Activated CD8-positive, alpha-beta T cell treated with anti-CD3 and anti-CD28 coated beads for 36 hours (primary cell): ENCODE data around the gene KLHL42. TPM values are rescaled to one million over a fixed set of nuclear protein-coding genes. Genes with fewer than 3 reads are reported as not detected.

Source experiments
- ATAC-seq: fragments of 200-7000 bp; cut with Tn5 transposase; one replicate; pipeline ENCODE4 v1.10.0; 2021; ENCODE audit warnings: mild to moderate bottlenecking, moderate library complexity
- CTCF ChIA-PET: fragments of 350-600 bp; sonication (Branson Sonifier 250); formaldehyde crosslinking; loops from one replicate; lab custom pipeline; 2021; ENCODE audit warnings: antibody characterized with exemption; lab: Charles Lee
- POLR2A ChIA-PET: fragments of 350-600 bp; sonication (Branson Sonifier 250); formaldehyde crosslinking; loops from one replicate; lab custom pipeline; 2021; ENCODE audit warnings: antibody characterized with exemption; lab: Charles Lee
- DNase-seq: peaks from one replicate; pipeline ENCODE4 v3.0.0-alpha.2; 2020
- H3K27ac Mint-ChIP-seq: one replicate; pipeline ENCODE4 v1.8.0; 2021; ENCODE audit warnings: mild to moderate bottlenecking, mixed read lengths
- H3K27me3 Mint-ChIP-seq: one replicate; pipeline ENCODE4 v1.8.0; 2021; ENCODE audit warnings: mixed read lengths
- H3K36me3 Mint-ChIP-seq: one replicate; pipeline ENCODE4 v1.8.0; 2021; ENCODE audit warnings: low read depth, mixed read lengths
- H3K4me1 Mint-ChIP-seq: one replicate; pipeline ENCODE4 v1.8.0; 2021; ENCODE audit warnings: low read depth, mixed read lengths
- H3K4me3 Mint-ChIP-seq: one replicate; pipeline ENCODE4 v1.8.0; 2021; ENCODE audit warnings: mild to moderate bottlenecking, moderate library complexity, mixed read lengths
- H3K9me3 Mint-ChIP-seq: one replicate; pipeline ENCODE4 v1.8.0; 2021; ENCODE audit warnings: mixed read lengths
- intact Hi-C: fragments of 100-400 bp; cut with micrococcal nuclease; formaldehyde crosslinking; loops from one replicate; pipeline ENCODE4 v1.10.0; 2022
- total RNA-seq, 2 experiments: library from RNA; stranded (reverse); gene quantifications; one replicate each; pipeline ENCODE4 v1.2.3, GENCODE V29; 2021
- TF ChIP-seq, protein P1 (sequence below): fragments of 200-600 bp; IDR thresholded peaks from one replicate; pipeline ENCODE4 v1.8.0; 2022; ENCODE audit warnings: antibody characterized with exemption, mild to moderate bottlenecking

Gene KLHL42
- total RNA-seq, 2 experiments from 2014 or later: 10.2 to 11.3 TPM

- no peak overlapping the region for H3K27ac Mint-ChIP-seq
- TF ChIP-seq, protein P1, sequence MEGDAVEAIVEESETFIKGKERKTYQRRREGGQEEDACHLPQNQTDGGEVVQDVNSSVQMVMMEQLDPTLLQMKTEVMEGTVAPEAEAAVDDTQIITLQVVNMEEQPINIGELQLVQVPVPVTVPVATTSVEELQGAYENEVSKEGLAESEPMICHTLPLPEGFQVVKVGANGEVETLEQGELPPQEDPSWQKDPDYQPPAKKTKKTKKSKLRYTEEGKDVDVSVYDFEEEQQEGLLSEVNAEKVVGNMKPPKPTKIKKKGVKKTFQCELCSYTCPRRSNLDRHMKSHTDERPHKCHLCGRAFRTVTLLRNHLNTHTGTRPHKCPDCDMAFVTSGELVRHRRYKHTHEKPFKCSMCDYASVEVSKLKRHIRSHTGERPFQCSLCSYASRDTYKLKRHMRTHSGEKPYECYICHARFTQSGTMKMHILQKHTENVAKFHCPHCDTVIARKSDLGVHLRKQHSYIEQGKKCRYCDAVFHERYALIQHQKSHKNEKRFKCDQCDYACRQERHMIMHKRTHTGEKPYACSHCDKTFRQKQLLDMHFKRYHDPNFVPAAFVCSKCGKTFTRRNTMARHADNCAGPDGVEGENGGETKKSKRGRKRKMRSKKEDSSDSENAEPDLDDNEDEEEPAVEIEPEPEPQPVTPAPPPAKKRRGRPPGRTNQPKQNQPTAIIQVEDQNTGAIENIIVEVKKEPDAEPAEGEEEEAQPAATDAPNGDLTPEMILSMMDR: no peak
- no peaks in the 10 kb centered on the region for H3K4me1 Mint-ChIP-seq
- ChIA-PET CTCF (no interaction called here), POLR2A (no interaction called here)
- peaks cover 24% of the 10 kb centered on the region for H3K27me3 Mint-ChIP-seq
- intact Hi-C loops: no loop called here
- no peaks in the 10 kb centered on the region for H3K36me3 Mint-ChIP-seq
- ATAC-seq: no peak
- H3K4me3 Mint-ChIP-seq: no peak overlapping the region
- H3K9me3 Mint-ChIP-seq: peaks cover 11% of the 10 kb centered on the region
- DNase-seq: no peak
These were observed 72.1 kb downstream of the KLHL42 start for GRCh38 chr12:27852117-27852516.

Other genes starting within 250 kb of the KLHL42 start
- gene REP15, start 83.8 kb upstream of the KLHL42 start, total RNA-seq: not detected
- gene MRPS35, start 69.4 kb upstream of the KLHL42 start, total RNA-seq: 10 to 100 TPM; 56.4 to 60.5 TPM
- not detected for gene MANSC4, start within 50 bp of the KLHL42 start, total RNA-seq
- not detected for gene PTHLH, start 192.5 kb downstream of the KLHL42 start, total RNA-seq